ENCODE results near the gene MSX2.

MSX2 gene

GRCh38 chr5:174765540-174765939, 41.2 kb downstream of the MSX2 start:
- Histone ChIP-seq H3K27me3 (ENCODE audit: control insufficient read depth, insufficient read depth, low read length) (no peaks in the 10 kb centered on the region), H3K9me3 (ENCODE audit: control insufficient read depth, low read length) (no peaks in the 10 kb centered on the region), H3K9ac (no peak overlapping the region), H2AFZ (no peak overlapping the region), H3K4me3 (ENCODE audit: low read depth, low read length) (no peak overlapping the region), H3K27ac (no peak overlapping the region), H3K36me3 (ENCODE audit: control insufficient read depth, insufficient read depth, low read length) (no peaks in the 10 kb centered on the region), H3K79me2 (no peaks in the 10 kb centered on the region), H3K4me1 (no peaks in the 10 kb centered on the region), H3K4me2 (ENCODE audit: low read length) (no peak overlapping the region)
- no peak for TF ChIP-seq CTCF (IDR thresholded peaks at IDR 0.05)

- Histone ChIP-seq H3K27me3 (ENCODE audit: control insufficient read depth, insufficient read depth, low read length) (no peaks in the 10 kb centered on the region), H3K4me1 (no peaks in the 10 kb centered on the region), H3K36me3 (ENCODE audit: control insufficient read depth, insufficient read depth, low read length) (no peaks in the 10 kb centered on the region), H3K4me2 (ENCODE audit: low read length) (no peak overlapping the region), H3K79me2 (no peaks in the 10 kb centered on the region), H3K4me3 (ENCODE audit: low read depth, low read length) (no peak overlapping the region), H2AFZ (no peak overlapping the region), H3K27ac (no peak overlapping the region), H3K9me3 (ENCODE audit: control insufficient read depth, low read length) (peaks cover 3% of the 10 kb centered on the region), H3K9ac (no peak overlapping the region)
- TF ChIP-seq CTCF (IDR thresholded peaks at IDR 0.05) = no peak
These were observed 43.3 kb downstream of the MSX2 start for GRCh38 chr5:174767670-174768069.

- Histone ChIP-seq H3K9ac (no peak overlapping the region), H2AFZ (no peak overlapping the region), H3K79me2 (no peaks in the 10 kb centered on the region), H3K4me1 (no peaks in the 10 kb centered on the region), H3K36me3 (ENCODE audit: control insufficient read depth, insufficient read depth, low read length) (no peaks in the 10 kb centered on the region), H3K4me2 (ENCODE audit: low read length) (no peak overlapping the region), H3K27ac (no peak overlapping the region), H3K4me3 (ENCODE audit: low read depth, low read length) (no peak overlapping the region), H3K9me3 (ENCODE audit: control insufficient read depth, low read length) (peaks cover 3% of the 10 kb centered on the region), H3K27me3 (ENCODE audit: control insufficient read depth, insufficient read depth, low read length) (no peaks in the 10 kb centered on the region)
- no peak for TF ChIP-seq CTCF (IDR thresholded peaks at IDR 0.05)
These were observed 44.6 kb downstream of the MSX2 start for GRCh38 chr5:174769005-174769404.

GRCh38 chr5:174773371-174773770, 49.0 kb downstream of the MSX2 start:
- Histone ChIP-seq H3K27me3 (ENCODE audit: control insufficient read depth, insufficient read depth, low read length) (no peaks in the 10 kb centered on the region), H2AFZ (no peak overlapping the region), H3K4me1 (peaks cover 10% of the 10 kb centered on the region), H3K27ac (no peak overlapping the region), H3K9me3 (ENCODE audit: control insufficient read depth, low read length) (peaks cover 3% of the 10 kb centered on the region), H3K79me2 (no peaks in the 10 kb centered on the region), H3K36me3 (ENCODE audit: control insufficient read depth, insufficient read depth, low read length) (no peaks in the 10 kb centered on the region), H3K9ac (no peak overlapping the region), H3K4me3 (ENCODE audit: low read depth, low read length) (no peak overlapping the region), H3K4me2 (ENCODE audit: low read length) (no peak overlapping the region)
- no peak for TF ChIP-seq CTCF (IDR thresholded peaks at IDR 0.05)

- TF ChIP-seq CTCF (IDR thresholded peaks at IDR 0.05) = no peak
- no peak overlapping the region for H3K27ac ChIP-seq
These were observed 50.7 kb downstream of the MSX2 start for GRCh38 chr5:174775081-174775480.

More at GRCh38 chr5:174775081-174775480, 50.7 kb downstream of the MSX2 start:
- Histone ChIP-seq H3K4me2 (ENCODE audit: low read length) (peak overlapping the region; percentile 3), H3K9ac (no peak overlapping the region), H3K36me3 (ENCODE audit: control insufficient read depth, insufficient read depth, low read length) (no peaks in the 10 kb centered on the region), H3K4me1 (peaks cover 10% of the 10 kb centered on the region), H3K27me3 (ENCODE audit: control insufficient read depth, insufficient read depth, low read length) (no peaks in the 10 kb centered on the region), H3K4me3 (ENCODE audit: low read depth, low read length) (peak overlapping the region; percentile 1), H3K79me2 (no peaks in the 10 kb centered on the region), H3K9me3 (ENCODE audit: control insufficient read depth, low read length) (peaks cover 3% of the 10 kb centered on the region), H2AFZ (peak overlapping the region; percentile 1)

All from parathyroid adenoma (tissue), 2 donors.